Vagina (tissue), 2 donors: ENCODE results near the gene SUGCT. TPM values are rescaled to one million over a fixed set of nuclear protein-coding genes. Genes with fewer than 3 reads are reported as not detected.

Source experiments
- DNase-seq, 2 donors: peaks; one replicate each; pipeline ENCODE4 v3.0.0-alpha.2; 2017; ENCODE audit errors: extremely low spot score in 2 of 2
- H3K27ac ChIP-seq: fragments of 200-600 bp; sonication (generic); one replicate; pipeline ENCODE4 v1.5.1; 2019
- H3K27me3 ChIP-seq: fragments of 200-600 bp; sonication (generic); one replicate; pipeline ENCODE4 v1.5.1; 2019
- H3K36me3 ChIP-seq, 2 donors: fragments of 200-600 bp; sonication (generic); one replicate each; pipeline ENCODE4 v1.5.1; 2017 to 2019
- H3K4me1 ChIP-seq: fragments of 200-600 bp; sonication (generic); one replicate; pipeline ENCODE4 v1.5.1; 2019
- H3K4me3 ChIP-seq, 2 donors: fragments of 200-600 bp; sonication (generic); 1 replicate in 1 of 2; 2 replicates in 1 of 2; pipeline ENCODE4 v1.5.1; 2016 to 2019
- H3K9me3 ChIP-seq: fragments of 200-600 bp; sonication (generic); one replicate; pipeline ENCODE4 v1.5.1; 2019
- CTCF ChIP-seq, 3 experiments: fragments of 450-650 bp in 2 of 3; fragments of 200-600 bp in 1 of 3; sonication (generic) in 1 of 3; IDR thresholded peaks; one replicate each; pipeline ENCODE4 v1.5.1; 2017 to 2019; ENCODE audit warnings: antibody characterized with exemption in 3 of 3, mild to moderate bottlenecking in 2 of 3, moderate library complexity in 2 of 3
- POLR2A ChIP-seq, 2 donors: fragments of 450-650 bp; IDR thresholded peaks; one replicate each; pipeline ENCODE4 v1.6.1; 2017; ENCODE audit warnings: antibody characterized with exemption in 2 of 2, mild to moderate bottlenecking in 2 of 2, moderate library complexity in 2 of 2
- POLR2AphosphoS5 ChIP-seq, 2 donors: sonication (generic); formaldehyde crosslinking; IDR thresholded peaks; one replicate each; pipeline ENCODE4 v1.9.0; 2017; ENCODE audit warnings: antibody characterized with exemption in 2 of 2, mild to moderate bottlenecking in 2 of 2, low read depth in 1 of 2; ENCODE audit not compliant: insufficient read depth in 1 of 2
- intact Hi-C: fragments of 100-400 bp; cut with DNase I; formaldehyde crosslinking; loops from one replicate; pipeline ENCODE4 v1.15.1; 2023
- total RNA-seq: library from RNA; depleted of rRNA; stranded (reverse); fragments of >200 nt; gene quantifications from one replicate; pipeline ENCODE4 v1.2.3, GENCODE V29; 2016

SUGCT gene
- total RNA-seq, 1 donor from 2014 or later = 2.2 TPM

DNA sequence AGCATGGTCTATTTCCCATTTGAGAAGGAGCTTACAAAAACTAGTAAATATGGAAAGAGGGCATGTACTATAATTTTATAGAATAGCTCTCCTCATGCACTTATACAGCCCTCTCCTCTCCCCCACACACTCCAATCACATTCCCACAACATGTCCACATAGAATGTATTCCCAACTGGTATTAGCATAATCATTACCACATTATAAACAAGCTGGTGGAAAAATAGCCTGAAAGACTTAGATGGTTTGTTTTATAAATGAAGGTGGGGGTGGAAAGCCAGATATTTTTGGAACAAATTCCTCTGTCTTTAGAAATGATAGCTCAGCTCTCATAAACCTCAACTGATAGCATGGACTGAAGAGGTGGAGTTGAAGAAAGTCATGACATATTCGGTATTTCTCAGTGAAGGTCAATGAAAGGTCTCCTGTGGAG is 410.1 kb downstream of the SUGCT start:
- TF ChIP-seq POLR2A (IDR thresholded peaks at IDR 0.05) = no peak
- Histone ChIP-seq H3K36me3 (no peaks in the 10 kb centered on the region), H3K4me3 (no peak overlapping the region), H3K4me1 (peaks cover 18% of the 10 kb centered on the region), H3K27me3 (no peaks in the 10 kb centered on the region), H3K27ac (no peak overlapping the region), H3K9me3 (no peaks in the 10 kb centered on the region)
- intact Hi-C loops = no loop called here
- no peak for DNase-seq

- Histone ChIP-seq H3K27ac (no peak overlapping the region), H3K4me1 (peaks cover 18% of the 10 kb centered on the region), H3K4me3 (no peak overlapping the region), H3K27me3 (no peaks in the 10 kb centered on the region), H3K9me3 (no peaks in the 10 kb centered on the region), H3K36me3 (no peaks in the 10 kb centered on the region)
- intact Hi-C loops = no loop called here
- DNase-seq = no peak
- TF ChIP-seq CTCF (IDR thresholded peaks at IDR 0.05) (no peak), POLR2AphosphoS5 (IDR thresholded peaks at IDR 0.05; ENCODE audit: insufficient read depth in 1 of 2, low read depth in 1 of 2) (no peak), POLR2A (IDR thresholded peaks at IDR 0.05) (no peak)
Measured at GRCh38 chr7:40545739-40546138, 410.9 kb downstream of the SUGCT start.

DNA sequence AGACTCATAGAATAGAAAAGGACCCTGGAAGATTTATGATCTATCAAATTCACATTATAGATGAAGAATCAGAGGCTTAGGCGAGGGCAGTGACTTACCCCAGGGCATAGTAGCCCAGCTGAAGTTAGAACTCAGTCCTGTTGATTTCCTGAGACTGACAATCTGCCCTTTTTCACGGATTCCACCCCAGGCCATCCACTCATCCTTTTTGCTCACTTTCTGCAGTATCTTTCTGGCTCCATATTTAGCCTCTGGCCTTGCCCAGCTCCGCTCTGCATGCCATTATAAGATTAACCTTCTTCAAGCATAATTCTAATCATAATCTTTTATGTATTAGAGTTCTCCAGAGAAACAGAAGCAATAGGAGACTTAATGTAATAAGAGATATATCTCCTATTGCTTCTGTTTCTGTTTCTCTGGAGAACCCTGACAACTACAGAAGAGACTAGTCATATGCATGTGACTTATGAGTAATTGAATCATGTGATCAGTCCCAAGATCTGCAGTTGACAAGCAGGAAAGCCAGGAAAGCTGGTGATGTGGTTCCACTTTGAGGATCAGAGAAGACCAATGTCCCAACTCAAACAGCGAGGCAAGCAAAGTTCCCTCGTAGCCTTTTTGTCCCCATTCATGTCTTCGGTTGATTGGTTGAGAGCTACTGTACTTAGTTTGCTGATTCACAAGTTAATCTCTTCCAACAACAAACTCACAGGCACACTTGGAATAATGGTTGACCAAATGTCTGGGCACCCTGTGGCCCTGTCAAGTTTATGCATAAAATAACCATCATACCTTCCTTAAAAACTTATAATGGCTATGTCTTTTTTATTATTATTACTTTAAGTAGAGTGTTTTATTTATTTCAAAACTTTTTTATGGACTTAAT is 412.1 kb downstream of the SUGCT start:
- Histone ChIP-seq H3K36me3 (no peaks in the 10 kb centered on the region), H3K27ac (no peak overlapping the region), H3K9me3 (no peaks in the 10 kb centered on the region), H3K4me3 (no peak overlapping the region), H3K4me1 (peaks cover 18% of the 10 kb centered on the region), H3K27me3 (no peaks in the 10 kb centered on the region)
- intact Hi-C loops = no loop called here
- TF ChIP-seq POLR2A (IDR thresholded peaks at IDR 0.05) (no peak), CTCF (IDR thresholded peaks at IDR 0.05) (no peak), POLR2AphosphoS5 (IDR thresholded peaks at IDR 0.05; ENCODE audit: insufficient read depth in 1 of 2, low read depth in 1 of 2) (no peak)
- DNase-seq = no peak

GRCh38 chr7:40549372-40550039 is 414.7 kb downstream of the SUGCT start:
- TF ChIP-seq CTCF (IDR thresholded peaks at IDR 0.05) (no peak), POLR2AphosphoS5 (IDR thresholded peaks at IDR 0.05; ENCODE audit: insufficient read depth in 1 of 2, low read depth in 1 of 2) (no peak), POLR2A (IDR thresholded peaks at IDR 0.05) (no peak)
- Histone ChIP-seq H3K9me3 (no peaks in the 10 kb centered on the region), H3K36me3 (no peaks in the 10 kb centered on the region), H3K27me3 (no peaks in the 10 kb centered on the region), H3K4me3 (no peak overlapping the region), H3K4me1 (peaks cover 13% of the 10 kb centered on the region), H3K27ac (no peak overlapping the region)
- intact Hi-C loops = no loop called here
- DNase-seq = no peak

DNA sequence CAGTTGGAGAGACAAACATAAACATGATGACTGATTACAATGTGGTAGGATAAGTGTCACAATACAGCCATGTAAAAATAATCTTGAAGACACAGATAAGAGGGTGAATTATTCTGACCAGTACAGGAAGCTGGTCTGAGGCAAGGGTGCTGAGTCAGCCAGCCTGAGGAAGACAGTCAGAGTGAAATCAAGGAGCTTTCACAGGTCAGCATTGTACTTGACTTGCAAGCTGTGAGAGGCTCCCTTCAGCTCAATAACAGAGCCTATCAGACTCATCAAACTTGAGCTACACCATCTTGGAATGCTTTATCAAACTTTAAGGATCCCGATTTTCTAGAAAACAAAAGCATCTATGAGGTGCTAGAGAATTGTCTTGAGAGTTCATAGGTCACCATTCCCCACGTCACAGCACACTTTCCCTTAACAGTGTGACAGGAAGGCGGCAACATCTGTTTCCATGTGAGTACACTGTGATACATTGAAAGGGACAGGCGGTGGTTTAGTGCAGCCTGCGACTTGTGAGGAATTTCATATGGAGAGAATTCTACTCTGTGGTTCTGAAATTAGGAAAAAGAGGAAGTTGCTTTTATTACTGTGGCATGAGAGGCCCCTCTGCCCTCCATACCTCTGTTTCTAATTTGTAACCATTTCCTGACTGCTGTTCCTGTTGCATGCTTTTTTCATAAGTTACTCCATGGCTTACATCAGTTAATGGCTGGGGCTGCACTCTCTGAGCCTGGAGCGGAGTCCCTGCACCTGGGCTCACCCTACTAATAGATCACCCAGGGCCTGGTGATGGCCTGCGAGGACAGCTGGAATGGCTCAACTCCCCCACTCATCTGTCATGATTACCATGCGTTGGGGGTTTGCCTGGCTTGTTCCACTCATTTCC is 417.1 kb downstream of the SUGCT start:
- Histone ChIP-seq H3K36me3 (no peaks in the 10 kb centered on the region), H3K27me3 (no peaks in the 10 kb centered on the region), H3K9me3 (no peaks in the 10 kb centered on the region), H3K27ac (no peak overlapping the region), H3K4me3 (no peak overlapping the region), H3K4me1 (no peaks in the 10 kb centered on the region)
- TF ChIP-seq CTCF (IDR thresholded peaks at IDR 0.05) (no peak), POLR2A (IDR thresholded peaks at IDR 0.05) (no peak), POLR2AphosphoS5 (IDR thresholded peaks at IDR 0.05; ENCODE audit: insufficient read depth in 1 of 2, low read depth in 1 of 2) (no peak)
- intact Hi-C loops = no loop called here
- DNase-seq = no peak
